Measurements from ENCODE around the gene PCNA.

The PCNA gene

GRCh38 chr20:5119435-5120184 lies at the start of gene PCNA:
Gene PCNA, minus strand, starts transcription at chr20:5119958. Its CDS starts 160 bp downstream, at chr20:5119798.
- Histone ChIP-seq H3K36me3 (ENCODE audit: control insufficient read depth, insufficient read depth, low read length) (peaks cover 45% of the 10 kb centered on the region), H3K9ac (ENCODE audit: low read length) (peak within 1 kb of the TSS; percentile 93), H3K4me1 (ENCODE audit: control insufficient read depth, insufficient read depth, low read length) (0 out of 2 replicates have a peak, but pooled peaks cover 2% of the 10 kb centered on the region), H3K27me3 (ENCODE audit: control insufficient read depth, insufficient read depth, low read length) (no peaks in the 10 kb centered on the region), H3K4me3 (ENCODE audit: low read depth, low read length) (peak within 1 kb of the TSS; percentile 88), H3K9me3 (ENCODE audit: control insufficient read depth, insufficient read depth, low read depth, low read length) (no peaks in the 10 kb centered on the region), H3K27ac (ENCODE audit: low read depth, low read length) (peak within 1 kb of the TSS; percentile 93)

DNA sequence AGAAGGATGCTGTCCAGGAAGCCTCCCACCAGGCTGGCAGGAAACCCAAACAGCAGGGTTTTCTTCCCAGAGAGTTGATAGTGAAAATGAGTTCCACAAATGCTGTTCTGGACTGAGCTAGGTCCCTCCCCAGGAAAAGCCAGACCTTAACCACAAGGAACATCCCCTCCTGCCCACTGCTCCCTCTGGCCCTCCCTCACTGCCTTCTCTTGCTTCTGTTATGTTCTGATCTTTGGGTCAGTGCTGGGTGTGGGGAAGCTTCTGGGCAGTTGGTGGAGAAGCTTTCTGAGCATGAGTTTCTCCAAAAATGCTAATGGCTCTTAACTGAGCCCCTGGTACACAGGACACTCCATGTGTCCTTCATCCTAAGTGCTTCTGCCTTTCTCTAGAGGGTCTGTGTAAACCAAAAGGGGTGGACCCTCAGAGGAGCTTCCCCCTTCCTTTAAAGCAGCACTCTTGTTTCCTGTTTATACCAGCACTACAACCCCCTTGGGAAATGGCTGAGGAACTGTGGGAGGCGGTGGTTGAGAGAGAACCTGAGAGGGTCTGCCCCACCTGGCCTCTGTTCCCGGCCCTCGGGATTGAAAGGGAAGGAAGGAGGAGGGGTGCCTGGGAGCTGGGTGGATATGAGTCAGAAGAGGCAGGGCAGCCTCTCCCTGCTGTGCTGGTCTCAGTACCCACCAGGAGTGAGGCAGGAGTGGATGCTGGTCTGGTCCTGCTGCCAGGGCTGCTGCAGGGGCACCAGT lies 49.1 kb upstream of the PCNA start:
- Histone ChIP-seq H3K36me3 (ENCODE audit: control insufficient read depth, insufficient read depth, low read length) (no peaks in the 10 kb centered on the region), H3K27ac (ENCODE audit: low read depth, low read length) (0 out of 2 replicates have a peak overlapping the region, but pooled peaks have one; percentile 9), H3K9me3 (ENCODE audit: control insufficient read depth, insufficient read depth, low read depth, low read length) (no peaks in the 10 kb centered on the region), H3K9ac (ENCODE audit: low read length) (no peak overlapping the region), H3K4me3 (ENCODE audit: low read depth, low read length) (no peak overlapping the region), H3K4me1 (ENCODE audit: control insufficient read depth, insufficient read depth, low read length) (peaks cover 36% of the 10 kb centered on the region), H3K27me3 (ENCODE audit: control insufficient read depth, insufficient read depth, low read length) (no peaks in the 10 kb centered on the region)

DNA sequence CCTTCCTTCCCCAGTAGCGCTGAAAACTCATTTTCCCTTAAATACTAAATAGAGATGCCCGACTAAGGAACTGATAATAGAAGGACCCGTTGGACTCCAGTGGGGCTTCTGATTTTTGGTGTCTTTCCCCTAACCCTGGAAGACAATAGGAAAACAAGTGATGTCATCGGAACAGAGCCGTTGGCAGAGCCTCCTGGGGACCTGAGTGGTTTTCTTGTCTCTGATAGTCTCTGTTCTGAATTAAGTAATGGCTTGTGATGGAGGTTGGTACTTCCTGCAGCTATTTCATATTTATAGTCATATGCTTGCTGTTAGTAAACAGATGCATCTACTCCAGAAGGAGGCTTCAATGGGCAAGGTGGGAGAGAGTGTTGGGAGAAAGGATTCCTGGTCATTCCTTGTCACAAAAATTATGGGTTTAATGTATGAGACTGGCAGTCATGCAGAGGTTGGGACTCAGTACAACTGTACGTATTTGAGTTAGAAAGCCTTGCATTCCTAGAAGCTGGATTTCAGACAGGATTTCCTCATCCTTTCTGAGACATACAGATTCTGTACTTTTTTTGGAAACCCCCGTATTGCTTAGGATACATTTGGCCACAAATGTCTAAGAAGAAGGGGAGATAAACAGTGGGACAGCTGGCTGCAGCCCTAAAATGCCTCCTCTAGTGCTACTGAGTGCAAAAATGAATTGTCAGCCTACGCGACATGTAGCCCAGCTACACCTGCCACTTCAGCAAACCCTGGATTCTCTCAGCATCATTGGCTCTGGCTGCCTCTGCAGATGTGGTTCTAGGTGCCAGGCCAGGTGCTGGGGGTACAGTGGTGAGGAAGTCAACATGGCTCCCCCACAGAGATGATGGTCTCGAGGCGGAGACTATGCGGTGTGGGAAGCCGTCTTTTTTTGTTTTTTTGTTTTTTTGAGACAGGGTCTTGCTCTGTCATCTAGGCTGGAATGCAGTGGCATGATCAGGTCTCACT lies 45.2 kb upstream of the PCNA start:
- no peaks in the 10 kb centered on the region for H3K27me3 ChIP-seq (ENCODE audit: control insufficient read depth, insufficient read depth, low read length)
- no peak overlapping the region for H3K4me3 ChIP-seq (ENCODE audit: low read depth, low read length)
- H3K9me3 ChIP-seq (ENCODE audit: control insufficient read depth, insufficient read depth, low read depth, low read length) = no peaks in the 10 kb centered on the region
- H3K27ac ChIP-seq (ENCODE audit: low read depth, low read length) = no peak overlapping the region
- no peak overlapping the region for H3K9ac ChIP-seq (ENCODE audit: low read length)
- peaks cover 20% of the 10 kb centered on the region for H3K4me1 ChIP-seq (ENCODE audit: control insufficient read depth, insufficient read depth, low read length)
- no peaks in the 10 kb centered on the region for H3K36me3 ChIP-seq (ENCODE audit: control insufficient read depth, insufficient read depth, low read length)

DNA sequence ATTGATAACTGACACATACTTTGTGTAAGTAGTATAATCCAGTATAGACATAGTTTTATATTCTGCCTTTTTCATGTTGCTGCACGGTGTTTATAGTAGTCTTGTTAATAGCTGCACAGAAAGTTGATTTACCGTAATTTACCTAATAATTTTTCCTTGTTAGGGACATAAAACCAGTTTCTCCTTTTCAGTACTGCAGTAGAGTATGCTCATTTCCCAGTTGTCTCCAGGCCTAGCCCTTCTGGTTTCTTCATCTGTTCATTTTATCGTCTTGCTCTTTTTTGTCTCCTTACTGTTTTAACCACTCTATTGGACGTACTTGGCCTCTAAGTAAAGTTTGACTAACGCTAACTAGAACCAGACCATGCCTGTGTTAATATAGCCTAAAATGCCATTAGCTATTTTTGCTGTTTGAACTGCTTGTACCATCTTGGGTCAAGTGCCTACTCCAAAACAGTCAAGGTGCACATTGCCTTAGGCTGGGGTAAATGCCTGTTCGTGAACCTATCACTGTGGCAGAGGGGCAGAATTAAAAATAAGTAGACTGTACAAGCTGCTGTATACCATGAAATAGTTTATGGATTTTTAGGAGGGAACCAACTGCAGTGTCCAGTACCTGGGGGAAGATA lies 41.9 kb upstream of the PCNA start:
- no peaks in the 10 kb centered on the region for H3K9me3 ChIP-seq (ENCODE audit: control insufficient read depth, insufficient read depth, low read depth, low read length)
- no peak overlapping the region for H3K9ac ChIP-seq (ENCODE audit: low read length)
- peaks cover 7% of the 10 kb centered on the region; the same call in 1 of the 2 replicates for H3K4me1 ChIP-seq (ENCODE audit: control insufficient read depth, insufficient read depth, low read length)
- no peaks in the 10 kb centered on the region for H3K36me3 ChIP-seq (ENCODE audit: control insufficient read depth, insufficient read depth, low read length)
- H3K4me3 ChIP-seq (ENCODE audit: low read depth, low read length) = no peak overlapping the region
- H3K27me3 ChIP-seq (ENCODE audit: control insufficient read depth, insufficient read depth, low read length) = no peaks in the 10 kb centered on the region
- H3K27ac ChIP-seq (ENCODE audit: low read depth, low read length) = no peak overlapping the region

- Histone ChIP-seq H3K9me3 (ENCODE audit: control insufficient read depth, insufficient read depth, low read depth, low read length) (no peaks in the 10 kb centered on the region), H3K27ac (ENCODE audit: low read depth, low read length) (no peak overlapping the region), H3K4me3 (ENCODE audit: low read depth, low read length) (no peak overlapping the region), H3K9ac (ENCODE audit: low read length) (no peak overlapping the region), H3K36me3 (ENCODE audit: control insufficient read depth, insufficient read depth, low read length) (no peaks in the 10 kb centered on the region), H3K27me3 (ENCODE audit: control insufficient read depth, insufficient read depth, low read length) (no peaks in the 10 kb centered on the region), H3K4me1 (ENCODE audit: control insufficient read depth, insufficient read depth, low read length) (peaks cover 15% of the 10 kb centered on the region; the same call in 1 of the 2 replicates)
Observed at GRCh38 chr20:5160882-5161281, 41.1 kb upstream of the PCNA start.

DNA sequence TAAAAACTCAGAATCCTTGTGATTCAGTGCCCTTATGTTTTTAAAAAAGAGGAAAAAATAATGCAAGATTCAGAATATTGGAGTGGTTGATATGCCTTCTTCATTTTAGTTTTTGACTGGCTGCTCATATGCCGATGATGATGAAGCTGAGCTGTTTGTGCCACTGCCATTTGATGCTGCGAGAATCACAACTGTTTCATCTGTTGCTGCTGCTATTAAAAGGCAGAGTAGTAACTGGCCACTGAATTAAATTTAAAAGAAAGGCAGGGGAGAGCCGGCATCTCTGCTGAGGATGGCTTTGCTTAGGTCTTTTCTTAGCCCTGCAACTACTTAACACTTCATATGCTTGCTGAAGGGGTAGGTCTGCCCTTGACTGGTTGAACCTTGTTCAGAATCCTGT lies 40.2 kb upstream of the PCNA start:
- Histone ChIP-seq H3K9ac (ENCODE audit: low read length) (no peak overlapping the region), H3K4me3 (ENCODE audit: low read depth, low read length) (no peak overlapping the region), H3K27me3 (ENCODE audit: control insufficient read depth, insufficient read depth, low read length) (no peaks in the 10 kb centered on the region), H3K27ac (ENCODE audit: low read depth, low read length) (no peak overlapping the region), H3K9me3 (ENCODE audit: control insufficient read depth, insufficient read depth, low read depth, low read length) (no peaks in the 10 kb centered on the region), H3K4me1 (ENCODE audit: control insufficient read depth, insufficient read depth, low read length) (peaks cover 16% of the 10 kb centered on the region; the same call in 1 of the 2 replicates), H3K36me3 (ENCODE audit: control insufficient read depth, insufficient read depth, low read length) (no peaks in the 10 kb centered on the region)

- peaks cover 20% of the 10 kb centered on the region for H3K4me1 ChIP-seq (ENCODE audit: control insufficient read depth, insufficient read depth, low read length)
- H3K27ac ChIP-seq (ENCODE audit: low read depth, low read length) = no peak overlapping the region
Observed at GRCh38 chr20:5156675-5157448, 37.1 kb upstream of the PCNA start.

GRCh38 chr20:5155404-5155803 lies 35.6 kb upstream of the PCNA start:
- Histone ChIP-seq H3K9ac (ENCODE audit: low read length) (no peak overlapping the region), H3K27me3 (ENCODE audit: control insufficient read depth, insufficient read depth, low read length) (no peaks in the 10 kb centered on the region), H3K4me3 (ENCODE audit: low read depth, low read length) (no peak overlapping the region), H3K27ac (ENCODE audit: low read depth, low read length) (no peak overlapping the region), H3K36me3 (ENCODE audit: control insufficient read depth, insufficient read depth, low read length) (no peaks in the 10 kb centered on the region), H3K4me1 (ENCODE audit: control insufficient read depth, insufficient read depth, low read length) (peaks cover 24% of the 10 kb centered on the region), H3K9me3 (ENCODE audit: control insufficient read depth, insufficient read depth, low read depth, low read length) (no peaks in the 10 kb centered on the region)

More at GRCh38 chr20:5156675-5157448, 37.1 kb upstream of the PCNA start:
- no peaks in the 10 kb centered on the region for H3K9me3 ChIP-seq (ENCODE audit: control insufficient read depth, insufficient read depth, low read depth, low read length)
- no peak overlapping the region for H3K9ac ChIP-seq (ENCODE audit: low read length)
- H3K27me3 ChIP-seq (ENCODE audit: control insufficient read depth, insufficient read depth, low read length) = no peaks in the 10 kb centered on the region
- no peaks in the 10 kb centered on the region for H3K36me3 ChIP-seq (ENCODE audit: control insufficient read depth, insufficient read depth, low read length)
- no peak overlapping the region for H3K4me3 ChIP-seq (ENCODE audit: low read depth, low read length)

DNA sequence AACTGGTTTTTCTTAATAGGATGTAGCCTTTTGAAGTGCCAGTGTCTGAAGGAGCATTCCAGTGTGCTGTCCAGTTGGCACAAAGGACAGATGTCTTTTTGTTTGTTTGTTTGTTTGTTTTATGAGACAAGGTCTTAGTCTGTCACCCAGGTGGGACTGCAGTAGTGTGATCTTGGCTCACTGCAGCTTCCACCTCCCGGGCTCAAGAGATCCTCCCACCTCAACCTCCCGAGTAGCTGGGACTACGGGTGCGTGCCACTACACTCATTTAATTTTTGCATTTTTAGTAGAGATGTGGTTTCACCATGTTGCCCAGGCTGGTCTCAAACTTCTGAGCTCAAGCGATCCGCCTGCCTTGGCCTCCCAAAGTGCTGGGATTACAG lies 34.8 kb upstream of the PCNA start:
- H3K27me3 ChIP-seq (ENCODE audit: control insufficient read depth, insufficient read depth, low read length) = no peaks in the 10 kb centered on the region
- peaks cover 22% of the 10 kb centered on the region for H3K4me1 ChIP-seq (ENCODE audit: control insufficient read depth, insufficient read depth, low read length)
- H3K9me3 ChIP-seq (ENCODE audit: control insufficient read depth, insufficient read depth, low read depth, low read length) = no peaks in the 10 kb centered on the region
- H3K27ac ChIP-seq (ENCODE audit: low read depth, low read length) = no peak overlapping the region
- no peak overlapping the region for H3K4me3 ChIP-seq (ENCODE audit: low read depth, low read length)
- H3K9ac ChIP-seq (ENCODE audit: low read length) = no peak overlapping the region
- no peaks in the 10 kb centered on the region for H3K36me3 ChIP-seq (ENCODE audit: control insufficient read depth, insufficient read depth, low read length)

Data from HUES6 (cell line).